GM19240 (cell line): Measurements from ENCODE around the gene KRTAP5-2.
"Not testable (repeated sequence)": the region's sequence is repeated elsewhere in the genome, so short reads cannot be mapped to it uniquely, and the experiment has no call there.

Experiments
- DNase-seq: peaks from one replicate; pipeline ENCODE4 v3.0.0; 2011; ENCODE audit warnings: low spot score; ENCODE audit not compliant: insufficient read length

KRTAP5-2 gene

GRCh38 chr11:1592628-1593027 is 5.5 kb downstream of the KRTAP5-2 start:
- no peak for DNase-seq

GRCh38 chr11:1589996-1590395 is 8.1 kb downstream of the KRTAP5-2 start:
- DNase-seq, result no peak

- DNase-seq, result not testable (repeated sequence)
These were observed 8.7 kb downstream of the KRTAP5-2 start for GRCh38 chr11:1589191-1589963.

GRCh38 chr11:1586699-1587098 is 11.4 kb downstream of the KRTAP5-2 start:
- no peak for DNase-seq

GRCh38 chr11:1584661-1585370 is 13.3 kb downstream of the KRTAP5-2 start, which contains the start of gene KRTAP5-1:
TSS of gene KRTAP5-1 (minus strand) at chr11:1585283. CDS start at chr11:1585249, 34 bp downstream.
- DNase-seq, result not testable (repeated sequence)

- not testable (repeated sequence) for DNase-seq
These were observed 15.2 kb downstream of the KRTAP5-2 start for GRCh38 chr11:1582909-1583308.

- DNase-seq, result no peak
These were observed 16.1 kb downstream of the KRTAP5-2 start for GRCh38 chr11:1581976-1582375.

- no peak for DNase-seq
These were observed 21.3 kb downstream of the KRTAP5-2 start for GRCh38 chr11:1576825-1577224.

GRCh38 chr11:1575756-1576155 is 22.3 kb downstream of the KRTAP5-2 start:
- not testable (repeated sequence) for DNase-seq

GRCh38 chr11:1574933-1575242 is 23.2 kb downstream of the KRTAP5-2 start:
- no peak for DNase-seq

GRCh38 chr11:1574238-1574932 is 23.7 kb downstream of the KRTAP5-2 start:
- peak; percentile 62 for DNase-seq

GRCh38 chr11:1573903-1574237 is 24.2 kb downstream of the KRTAP5-2 start:
- no peak for DNase-seq

- DNase-seq, result no peak
These were observed 24.8 kb downstream of the KRTAP5-2 start for GRCh38 chr11:1573077-1573902.

- peak; percentile 78 for DNase-seq
These were observed 25.7 kb downstream of the KRTAP5-2 start, which contains the start of gene DUSP8 for GRCh38 chr11:1572197-1573076. TSS of gene DUSP8 (minus strand) at chr11:1572271. CDS start at chr11:1565826, 6,445 bp downstream.

GRCh38 chr11:1571760-1572196 is 26.3 kb downstream of the KRTAP5-2 start:
- no peak for DNase-seq

- DNase-seq, result no peak
These were observed 27.0 kb downstream of the KRTAP5-2 start for GRCh38 chr11:1570896-1571759.

GRCh38 chr11:1570531-1570895 is 27.6 kb downstream of the KRTAP5-2 start:
- no peak for DNase-seq

GRCh38 chr11:1570001-1570453 is 28.1 kb downstream of the KRTAP5-2 start:
- no peak for DNase-seq

GRCh38 chr11:1569251-1569780 is 28.8 kb downstream of the KRTAP5-2 start:
- no peak for DNase-seq
